HFF-Myc (cell line): ENCODE results near the gene MACROH2A1.

Experiments used
- DNase-seq: peaks from one replicate; pipeline ENCODE4 v3.0.0-alpha.2; 2011; ENCODE audit warnings: low read depth; ENCODE audit errors: extremely low read depth
- H3K4me3 ChIP-seq: replicated peaks from 2 replicates; pipeline ENCODE4 v1.5.1; 2011; ENCODE audit warnings: low read depth, mild to moderate bottlenecking, control low read depth, low read length
- CTCF ChIP-seq: IDR thresholded peaks from 2 replicates; pipeline ENCODE4 v1.5.1; 2012; ENCODE audit warnings: mild to moderate bottlenecking, low read depth, low read length, control low read depth; ENCODE audit errors: missing control alignments

Gene MACROH2A1

GRCh38 chr5:135392256-135392655 lies 6.8 kb downstream of the MACROH2A1 start:
- no peak overlapping the region for H3K4me3 ChIP-seq
- DNase-seq = no peak
- no peak for TF ChIP-seq CTCF

- no peak overlapping the region for H3K4me3 ChIP-seq
- no peak for DNase-seq
These were observed 7.2 kb downstream of the MACROH2A1 start for GRCh38 chr5:135391869-135392255.

GRCh38 chr5:135391116-135391868 lies 7.7 kb downstream of the MACROH2A1 start:
- DNase-seq = peak; percentile 45
- no peak for TF ChIP-seq CTCF
- no peak overlapping the region for H3K4me3 ChIP-seq

More at GRCh38 chr5:135391869-135392255, 7.2 kb downstream of the MACROH2A1 start:
- TF ChIP-seq CTCF = no peak

- no peak overlapping the region for H3K4me3 ChIP-seq
- no peak for DNase-seq
- TF ChIP-seq CTCF = no peak
These were observed 10.1 kb downstream of the MACROH2A1 start for GRCh38 chr5:135388860-135389435.

GRCh38 chr5:135387629-135387960 lies 11.4 kb downstream of the MACROH2A1 start:
- DNase-seq = no peak
- H3K4me3 ChIP-seq = no peak overlapping the region
- TF ChIP-seq CTCF = no peak

- DNase-seq = peak; percentile 80
- H3K4me3 ChIP-seq = no peak overlapping the region
- TF ChIP-seq CTCF = no peak
These were observed 12.0 kb downstream of the MACROH2A1 start for GRCh38 chr5:135386886-135387628.
